22Rv1 (cell line): ENCODE measurements around the gene MBD2.

Source experiments
- ZFX ChIP-seq: fragments of 450-650 bp; IDR thresholded peaks from 2 replicates; pipeline ENCODE4 v1.6.1; 2017; ENCODE audit warnings: antibody characterized with exemption, borderline replicate concordance
- TF ChIP-seq, protein P1 (sequence below): fragments of 450-650 bp; IDR thresholded peaks from 2 replicates; pipeline ENCODE4 v1.5.1; 2017; ENCODE audit warnings: mild to moderate bottlenecking

GRCh38 chr18:54222922-54223567 lies 1.4 kb downstream of the MBD2 start:
- TF ChIP-seq, protein P1, sequence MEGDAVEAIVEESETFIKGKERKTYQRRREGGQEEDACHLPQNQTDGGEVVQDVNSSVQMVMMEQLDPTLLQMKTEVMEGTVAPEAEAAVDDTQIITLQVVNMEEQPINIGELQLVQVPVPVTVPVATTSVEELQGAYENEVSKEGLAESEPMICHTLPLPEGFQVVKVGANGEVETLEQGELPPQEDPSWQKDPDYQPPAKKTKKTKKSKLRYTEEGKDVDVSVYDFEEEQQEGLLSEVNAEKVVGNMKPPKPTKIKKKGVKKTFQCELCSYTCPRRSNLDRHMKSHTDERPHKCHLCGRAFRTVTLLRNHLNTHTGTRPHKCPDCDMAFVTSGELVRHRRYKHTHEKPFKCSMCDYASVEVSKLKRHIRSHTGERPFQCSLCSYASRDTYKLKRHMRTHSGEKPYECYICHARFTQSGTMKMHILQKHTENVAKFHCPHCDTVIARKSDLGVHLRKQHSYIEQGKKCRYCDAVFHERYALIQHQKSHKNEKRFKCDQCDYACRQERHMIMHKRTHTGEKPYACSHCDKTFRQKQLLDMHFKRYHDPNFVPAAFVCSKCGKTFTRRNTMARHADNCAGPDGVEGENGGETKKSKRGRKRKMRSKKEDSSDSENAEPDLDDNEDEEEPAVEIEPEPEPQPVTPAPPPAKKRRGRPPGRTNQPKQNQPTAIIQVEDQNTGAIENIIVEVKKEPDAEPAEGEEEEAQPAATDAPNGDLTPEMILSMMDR = peak; percentile 47
- no peak for TF ChIP-seq ZFX
